SK-N-SH (cell line): Measurements from ENCODE around the gene CRB3. TPM values are rescaled to one million over a fixed set of nuclear protein-coding genes. Genes with fewer than 3 reads are reported as not detected.

Source experiments
- CTCF ChIA-PET: fragments of 300-600, 350-600 bp; formaldehyde crosslinking; extraction: SDS; loops from one replicate; lab custom pipeline; 2021; lab: Yijun Ruan, JAX
- POLR2A ChIA-PET: fragments of 350-600 bp; sonication (Branson Sonifier 250); formaldehyde crosslinking; extraction: SDS; loops from one replicate; lab custom pipeline; 2020; ENCODE audit warnings: antibody characterized with exemption, inconsistent platforms; lab: Yijun Ruan, JAX
- DNase-seq: peaks from one replicate; pipeline ENCODE4 v3.0.0; 2012
- H2AFZ ChIP-seq: fragments of 200-600 bp; sonication (generic); 2 replicates; pipeline ENCODE4 v1.8.1; 2016; ENCODE audit warnings: antibody characterized with exemption, mild to moderate bottlenecking, low read depth
- H3F3A ChIP-seq: fragments of 200-600 bp; sonication (generic); replicated peaks from 2 replicates; pipeline ENCODE3; 2016; ENCODE audit warnings: antibody characterized with exemption, mild to moderate bottlenecking; ENCODE audit not compliant: insufficient read depth
- H3K27ac ChIP-seq, 2 experiments: fragments of 200-500 bp in 1 of 2; fragments of 200-600 bp in 1 of 2; sonication (Bioruptor generic) in 1 of 2; sonication (generic), shearing (Covaris generic) in 1 of 2; 2 replicates each; pipeline versions ENCODE4 v1.5.1 to v1.6.1; 2014 to 2016; ENCODE audit warnings: low read depth in 2 of 2, inconsistent platforms in 1 of 2, low read length in 1 of 2, mild to moderate bottlenecking in 1 of 2, mixed read lengths in 1 of 2
- H3K27me3 ChIP-seq: fragments of 200-600 bp; sonication (generic), shearing (Covaris generic); 2 replicates; pipeline ENCODE4 v1.6.1; 2016; ENCODE audit warnings: mixed run types; ENCODE audit not compliant: insufficient read depth
- H3K36me3 ChIP-seq, 2 experiments: fragments of 200-500 bp in 1 of 2; fragments of 200-600 bp in 1 of 2; sonication (Bioruptor generic) in 1 of 2; sonication (generic) in 1 of 2; replicated peaks in 1 of 2; 2 replicates each; pipeline versions ENCODE3 to v1.5.1; 2014 to 2016; ENCODE audit warnings: low read length in 1 of 2, mild to moderate bottlenecking in 1 of 2; ENCODE audit not compliant: insufficient read depth in 2 of 2, control insufficient read depth in 1 of 2
- H3K4me1 ChIP-seq, 2 experiments: fragments of 200-500 bp in 1 of 2; fragments of 200-600 bp in 1 of 2; sonication (Bioruptor generic) in 1 of 2; sonication (generic), shearing (Covaris generic) in 1 of 2; 2 replicates each; pipeline versions ENCODE4 v1.5.1 to v1.6.1; 2014 to 2016; ENCODE audit warnings: low read depth in 1 of 2, low read length in 1 of 2, mixed run types in 1 of 2; ENCODE audit not compliant: insufficient read depth in 2 of 2, control insufficient read depth in 1 of 2
- H3K4me2 ChIP-seq: fragments of 200-600 bp; sonication (generic), shearing (Covaris generic); 2 replicates; pipeline ENCODE4 v1.6.1; 2017; ENCODE audit warnings: mixed run types
- H3K4me3 ChIP-seq, 2 experiments: fragments of 200-500 bp in 1 of 2; fragments of 200-600 bp in 1 of 2; sonication (Bioruptor generic) in 1 of 2; sonication (generic), shearing (Covaris generic) in 1 of 2; 2 replicates each; pipeline versions ENCODE4 v1.5.1 to v1.8.1; 2014 to 2016; ENCODE audit warnings: low read depth in 2 of 2, inconsistent platforms in 1 of 2, low read length in 1 of 2, mild to moderate bottlenecking in 1 of 2, mixed read lengths in 1 of 2, moderate library complexity in 1 of 2
- H3K79me2 ChIP-seq: fragments of 200-600 bp; sonication (generic); 2 replicates; pipeline ENCODE4 v1.8.1; 2017; ENCODE audit warnings: mild to moderate bottlenecking; ENCODE audit not compliant: insufficient read depth
- H3K9ac ChIP-seq: fragments of 200-600 bp; sonication (generic); 2 replicates; pipeline ENCODE4 v1.6.1; 2017; ENCODE audit warnings: mixed run types
- H3K9me2 ChIP-seq: fragments of 200-600 bp; sonication (generic); 2 replicates; pipeline ENCODE4 v1.6.1; 2017; ENCODE audit warnings: mixed run types
- H3K9me3 ChIP-seq: fragments of 200-600 bp; sonication (generic); 2 replicates; pipeline ENCODE4 v1.6.1; 2017; ENCODE audit warnings: mixed run types, mild to moderate bottlenecking, moderate library complexity
- H4K20me1 ChIP-seq: fragments of 200-600 bp; sonication (generic); 2 replicates; pipeline ENCODE4 v1.6.1; 2017; ENCODE audit warnings: mild to moderate bottlenecking, mixed run types; ENCODE audit not compliant: insufficient read depth
- EP300 ChIP-seq, 2 experiments: IDR thresholded peaks; 2 replicates each; pipeline versions ENCODE4 v1.4.0 to v1.6.1; 2012; ENCODE audit warnings: borderline replicate concordance in 1 of 2, low read depth in 1 of 2, low read length in 1 of 2
- EZH2phosphoT487 ChIP-seq: fragments of 200-600 bp; sonication (generic); IDR thresholded peaks from 2 replicates; pipeline ENCODE4 v1.6.1; 2017; ENCODE audit warnings: low read depth, mixed run types, mild to moderate bottlenecking, antibody characterized with exemption, moderate library complexity, borderline replicate concordance
- FOSL2 ChIP-seq: IDR thresholded peaks from 2 replicates; pipeline ENCODE4 v1.4.0; 2012; ENCODE audit warnings: low read depth, mild to moderate bottlenecking, moderate library complexity, borderline replicate concordance
- FOXJ3 ChIP-seq: sonication (generic); formaldehyde crosslinking; IDR thresholded peaks from 2 replicates; pipeline ENCODE4 v1.5.1; 2020; ENCODE audit warnings: mild to moderate bottlenecking, missing genetic modification reagents
- MAX ChIP-seq: IDR thresholded peaks from 2 replicates; pipeline ENCODE4 v1.4.0; 2012; ENCODE audit warnings: low read depth
- MEF2A ChIP-seq: IDR thresholded peaks from 2 replicates; pipeline ENCODE4 v1.4.0; 2012; ENCODE audit warnings: low read depth, borderline replicate concordance
- MXI1 ChIP-seq: IDR thresholded peaks from 2 replicates; pipeline ENCODE4 v1.6.1; 2012; ENCODE audit warnings: mild to moderate bottlenecking, low read depth, low read length, improper control_type of control experiment
- POLR2AphosphoS5 ChIP-seq: IDR thresholded peaks from 2 replicates; pipeline ENCODE4 v1.6.1; 2012; ENCODE audit warnings: low read depth, low read length
- RAD21 ChIP-seq: IDR thresholded peaks from 2 replicates; pipeline ENCODE4 v1.6.1; 2012; ENCODE audit warnings: mild to moderate bottlenecking, low read length
- REST ChIP-seq: IDR thresholded peaks from 2 replicates; pipeline ENCODE4 v1.6.1; 2012; ENCODE audit warnings: mild to moderate bottlenecking, low read depth, low read length, moderate library complexity
- RXRA ChIP-seq: IDR thresholded peaks from 2 replicates; pipeline ENCODE4 v1.4.0; 2012; ENCODE audit warnings: low read depth, mild to moderate bottlenecking, borderline replicate concordance
- SIN3A ChIP-seq: IDR thresholded peaks from 2 replicates; pipeline ENCODE4 v1.6.1; 2012; ENCODE audit warnings: low read depth, mild to moderate bottlenecking, low read length, moderate library complexity, borderline replicate concordance
- USF1 ChIP-seq: IDR thresholded peaks from 2 replicates; pipeline ENCODE4 v1.4.0; 2012; ENCODE audit warnings: low read depth, borderline replicate concordance
- USF2 ChIP-seq: fragments of 150-350 bp; IDR thresholded peaks from 2 replicates; pipeline ENCODE4 v1.6.1; 2017; ENCODE audit warnings: antibody characterized with exemption, low read length, low read depth, borderline replicate concordance
- ZBTB33 ChIP-seq: IDR thresholded peaks from 2 replicates; pipeline ENCODE4 v1.4.0; 2012; ENCODE audit warnings: low read depth, borderline replicate concordance
- WGBS: methylation state at CpG from one replicate; pipeline ENCODE4 v1.1.6; 2017; ENCODE audit warnings: low lambda C conversion rate; 5-methylcytosine and 5-hydroxymethylcytosine counted together
- polyA plus RNA-seq, 3 experiments: library from polyadenylated mRNA; depleted of rRNA; stranded (reverse); fragments of >200 nt; gene quantifications; 2 replicates each; pipeline ENCODE4 v1.2.3, GENCODE V29; 2012

CRB3 gene
- polyA plus RNA-seq, 1 of the 3 experiments (the other 2 are of a cell fraction) = not detected

- H3K4me2 ChIP-seq = peak overlapping the region; percentile 5; the same call in 1 of the 2 replicates
- ChIA-PET POLR2A (no interaction called here), CTCF (no interaction called here)
- no peak overlapping the region for H3K9ac ChIP-seq
- H2AFZ ChIP-seq = peak overlapping the region; percentile 46; the same call in 1 of the 2 replicates
- no peaks in the 10 kb centered on the region for H3F3A ChIP-seq
- no peaks in the 10 kb centered on the region; a peak in 1 of 4 replicates for H3K4me1 ChIP-seq
- no peaks in the 10 kb centered on the region for H4K20me1 ChIP-seq
- no peaks in the 10 kb centered on the region for H3K27me3 ChIP-seq
- H3K4me3 ChIP-seq = no peak overlapping the region
- no peaks in the 10 kb centered on the region for H3K36me3 ChIP-seq
- no peaks in the 10 kb centered on the region for H3K9me2 ChIP-seq
- no peaks in the 10 kb centered on the region for H3K9me3 ChIP-seq
- 32% methylated on average over 15 of the region's 15 CpGs for WGBS
- TF ChIP-seq ZBTB33 (no peak), USF2 (no peak), REST (no peak), RXRA (no peak), EZH2phosphoT487 (no peak), FOXJ3 (no peak), MAX (no peak), MXI1 (no peak), FOSL2 (no peak), SIN3A (no peak), POLR2AphosphoS5 (no peak), USF1 (no peak), MEF2A (no peak), EP300 (IDR thresholded peaks at IDR 0.05; ENCODE audit: borderline replicate concordance in 1 of 2, low read depth in 1 of 2, low read length in 1 of 2) (no peak), RAD21 (no peak)
- H3K27ac ChIP-seq = no peak overlapping the region
- H3K79me2 ChIP-seq = no peaks in the 10 kb centered on the region
- no peak for DNase-seq
Measured at GRCh38 chr19:6489278-6490061, 25.4 kb downstream of the CRB3 start.
